CD4-positive, alpha-beta T cell (primary cell): ENCODE data around the gene PCYOX1L. TPM values are rescaled to one million over a fixed set of nuclear protein-coding genes. Genes with fewer than 3 reads are reported as not detected.

ENCODE experiments used
- ATAC-seq: fragments of 200-7000 bp; cut with Tn5 transposase; one replicate; pipeline ENCODE4 v1.10.0; 2022; ENCODE audit warnings: mild to moderate bottlenecking; ENCODE audit not compliant: poor library complexity
- CTCF ChIA-PET: fragments of 350-600 bp; sonication (Branson Sonifier 250); formaldehyde crosslinking; loops from one replicate; lab custom pipeline; 2021; ENCODE audit warnings: antibody characterized with exemption, inconsistent platforms; lab: Charles Lee
- POLR2A ChIA-PET: fragments of 350-600 bp; sonication (Branson Sonifier 250); formaldehyde crosslinking; loops from one replicate; lab custom pipeline; 2021; ENCODE audit warnings: antibody characterized with exemption, inconsistent platforms; lab: Charles Lee
- DNase-seq, 14 experiments: peaks; one replicate each; pipeline ENCODE4 v3.0.0-alpha.2; 2013 to 2020; ENCODE audit warnings: mixed read lengths in 2 of 14
- H3K27ac ChIP-seq, 2 donors: one replicate each; pipeline versions ENCODE4 v1.5.1 to v1.7.0; 2013; ENCODE audit warnings: low read length in 2 of 2, low read depth in 1 of 2, mild to moderate bottlenecking in 1 of 2
- H3K27me3 ChIP-seq, 2 experiments: 1 replicate in 1 of 2; 2 replicates in 1 of 2; pipeline versions ENCODE4 v1.6.1 to v1.7.0; 2013; ENCODE audit warnings: low read length in 2 of 2, control low read depth in 1 of 2, mild to moderate bottlenecking in 1 of 2, moderate library complexity in 1 of 2; ENCODE audit not compliant: insufficient read depth in 2 of 2, control insufficient read depth in 1 of 2
- H3K36me3 ChIP-seq: one replicate; pipeline ENCODE4 v1.6.1; 2013; ENCODE audit warnings: low read length, control low read depth; ENCODE audit not compliant: insufficient read depth
- H3K4me1 ChIP-seq: one replicate; pipeline ENCODE4 v1.6.1; 2013; ENCODE audit warnings: low read length, control low read depth; ENCODE audit not compliant: insufficient read depth
- H3K4me3 ChIP-seq: one replicate; pipeline ENCODE4 v1.5.1; 2013; ENCODE audit warnings: mild to moderate bottlenecking, low read length, moderate library complexity
- H3K9me3 ChIP-seq, 2 experiments: 1 replicate in 1 of 2; 2 replicates in 1 of 2; pipeline versions ENCODE4 v1.6.1 to v1.7.0; 2013; ENCODE audit warnings: low read length in 2 of 2, mild to moderate bottlenecking in 2 of 2, control low read depth in 1 of 2, moderate library complexity in 1 of 2; ENCODE audit not compliant: control insufficient read depth in 1 of 2, insufficient read depth in 1 of 2
- H3K27ac Mint-ChIP-seq: one replicate; pipeline ENCODE4 v1.8.0; 2020; ENCODE audit warnings: mixed read lengths
- H3K27me3 Mint-ChIP-seq: one replicate; pipeline ENCODE4 v1.8.0; 2021; ENCODE audit warnings: mixed read lengths
- H3K36me3 Mint-ChIP-seq: one replicate; pipeline ENCODE4 v1.8.0; 2021; ENCODE audit warnings: low read depth, mixed read lengths
- H3K4me1 Mint-ChIP-seq: one replicate; pipeline ENCODE4 v1.8.0; 2021; ENCODE audit warnings: low read depth, mixed read lengths
- H3K4me3 Mint-ChIP-seq: one replicate; pipeline ENCODE4 v1.8.0; 2020; ENCODE audit warnings: mild to moderate bottlenecking, mixed read lengths
- H3K9me3 Mint-ChIP-seq: one replicate; pipeline ENCODE4 v1.8.0; 2020; ENCODE audit warnings: mixed read lengths
- intact Hi-C, 2 experiments: fragments of 100-400 bp; cut with DNase I in 1 of 2; cut with micrococcal nuclease in 1 of 2; formaldehyde crosslinking; loops; one replicate each; pipeline versions ENCODE4 v1.15.1 to v1.9.0; 2023 to 2025; cut with DNase I, micrococcal nuclease
- total RNA-seq, 174 experiments: library from RNA in 2 of 174; stranded (reverse) in 2 of 174; gene quantifications; one replicate each; pipeline ENCODE4 v1.2.3 and lab custom pipeline; 2021 to 2026
- TF ChIP-seq, protein P1 (sequence below): fragments of 200-600 bp; IDR thresholded peaks from one replicate; pipeline ENCODE4 v1.8.0; 2022; ENCODE audit warnings: antibody characterized with exemption, mild to moderate bottlenecking

PCYOX1L gene
- total RNA-seq, 2 experiments from 2014 or later: 22.9 to 24.8 TPM

DNA sequence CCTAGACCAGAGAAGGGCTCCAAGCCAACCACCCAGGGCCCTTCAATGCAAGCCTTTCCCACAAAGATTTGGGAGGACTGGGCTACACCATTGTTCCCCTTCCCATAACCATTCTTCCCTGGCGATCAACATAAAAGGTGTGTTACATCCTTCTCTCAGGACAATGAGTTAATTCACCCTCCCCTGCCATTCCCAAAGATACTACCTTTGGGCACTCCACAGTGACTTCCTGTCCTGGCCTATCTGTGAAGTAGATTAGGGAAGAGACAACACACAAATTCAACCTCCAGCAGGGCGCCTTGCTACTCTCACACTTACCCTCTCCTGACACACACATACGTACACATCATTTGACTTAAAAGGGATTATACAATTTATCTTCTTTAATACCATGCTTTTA, 44.4 kb downstream of the PCYOX1L start:
- Histone ChIP-seq H3K27me3 (no peaks in the 10 kb centered on the region), H3K4me3 (no peak overlapping the region), H3K27ac (no peak overlapping the region), H3K9me3 (no peaks in the 10 kb centered on the region), H3K36me3 (no peaks in the 10 kb centered on the region), H3K4me1 (no peaks in the 10 kb centered on the region)
- intact Hi-C loops: no loop called here
- Mint-ChIP-seq H3K27me3 (no peaks in the 10 kb centered on the region), H3K9me3 (no peaks in the 10 kb centered on the region), H3K36me3 (no peaks in the 10 kb centered on the region), H3K27ac (no peak overlapping the region), H3K4me3 (no peak overlapping the region), H3K4me1 (no peaks in the 10 kb centered on the region)
- TF ChIP-seq, protein P1, sequence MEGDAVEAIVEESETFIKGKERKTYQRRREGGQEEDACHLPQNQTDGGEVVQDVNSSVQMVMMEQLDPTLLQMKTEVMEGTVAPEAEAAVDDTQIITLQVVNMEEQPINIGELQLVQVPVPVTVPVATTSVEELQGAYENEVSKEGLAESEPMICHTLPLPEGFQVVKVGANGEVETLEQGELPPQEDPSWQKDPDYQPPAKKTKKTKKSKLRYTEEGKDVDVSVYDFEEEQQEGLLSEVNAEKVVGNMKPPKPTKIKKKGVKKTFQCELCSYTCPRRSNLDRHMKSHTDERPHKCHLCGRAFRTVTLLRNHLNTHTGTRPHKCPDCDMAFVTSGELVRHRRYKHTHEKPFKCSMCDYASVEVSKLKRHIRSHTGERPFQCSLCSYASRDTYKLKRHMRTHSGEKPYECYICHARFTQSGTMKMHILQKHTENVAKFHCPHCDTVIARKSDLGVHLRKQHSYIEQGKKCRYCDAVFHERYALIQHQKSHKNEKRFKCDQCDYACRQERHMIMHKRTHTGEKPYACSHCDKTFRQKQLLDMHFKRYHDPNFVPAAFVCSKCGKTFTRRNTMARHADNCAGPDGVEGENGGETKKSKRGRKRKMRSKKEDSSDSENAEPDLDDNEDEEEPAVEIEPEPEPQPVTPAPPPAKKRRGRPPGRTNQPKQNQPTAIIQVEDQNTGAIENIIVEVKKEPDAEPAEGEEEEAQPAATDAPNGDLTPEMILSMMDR: no peak
- ChIA-PET CTCF (no interaction called here), POLR2A (no interaction called here)
- ATAC-seq (no peak), DNase-seq (no peak)

DNA sequence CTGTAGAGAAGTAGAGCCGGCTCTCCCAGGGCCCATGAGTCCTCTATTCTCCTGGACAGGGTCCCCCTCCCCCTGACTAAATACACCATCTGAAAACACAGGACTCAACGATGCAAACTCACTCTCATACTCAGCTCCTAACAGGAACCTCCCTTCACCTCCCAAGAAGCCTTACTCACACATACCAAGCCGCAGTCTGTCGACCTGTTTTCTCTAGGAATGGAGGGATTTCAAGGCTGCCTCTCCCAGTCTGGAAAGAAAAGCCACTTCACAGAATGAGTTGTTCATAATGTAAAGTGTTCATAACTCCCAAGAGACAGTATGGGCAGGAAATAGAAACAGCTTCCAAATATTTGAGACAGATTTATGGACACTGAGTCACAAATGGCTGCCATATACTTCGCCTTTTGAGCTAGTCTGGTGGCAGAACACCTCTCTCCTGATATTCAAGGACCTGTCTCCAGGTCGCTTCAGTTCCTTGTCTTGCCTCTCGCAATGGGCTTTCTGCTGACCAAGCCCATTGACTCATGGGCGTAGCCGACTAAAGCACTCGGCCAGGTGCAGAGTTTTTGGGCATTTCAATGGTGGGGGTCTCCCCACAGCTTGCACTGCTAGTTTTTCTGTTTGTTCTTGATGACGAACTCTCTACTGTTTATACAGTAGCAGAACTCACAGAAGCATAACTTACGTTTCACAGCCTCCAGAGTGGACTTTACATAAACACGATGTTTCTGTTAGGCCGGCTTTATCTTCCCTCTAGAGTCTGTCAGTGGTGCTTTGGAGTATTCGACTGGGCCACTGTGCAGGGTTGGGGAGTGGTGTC, 46.3 kb downstream of the PCYOX1L start:
- TF ChIP-seq, protein P1: no peak
- CTCF ChIA-PET: no interaction called here
- H3K36me3 Mint-ChIP-seq: no peaks in the 10 kb centered on the region
- no peaks in the 10 kb centered on the region for H3K9me3 Mint-ChIP-seq
- H3K9me3 ChIP-seq: no peaks in the 10 kb centered on the region
- H3K27me3 ChIP-seq: no peaks in the 10 kb centered on the region
- no peak overlapping the region for H3K4me3 ChIP-seq
- ATAC-seq (no peak), DNase-seq (no peak)
- no peaks in the 10 kb centered on the region for H3K36me3 ChIP-seq
- H3K27me3 Mint-ChIP-seq: no peaks in the 10 kb centered on the region
- POLR2A ChIA-PET: no interaction called here
- H3K4me1 ChIP-seq: no peaks in the 10 kb centered on the region
- H3K4me3 Mint-ChIP-seq: no peak overlapping the region
- intact Hi-C loops: no loop called here
- no peak overlapping the region for H3K27ac Mint-ChIP-seq
- H3K27ac ChIP-seq: no peak overlapping the region
- H3K4me1 Mint-ChIP-seq: no peaks in the 10 kb centered on the region

DNA sequence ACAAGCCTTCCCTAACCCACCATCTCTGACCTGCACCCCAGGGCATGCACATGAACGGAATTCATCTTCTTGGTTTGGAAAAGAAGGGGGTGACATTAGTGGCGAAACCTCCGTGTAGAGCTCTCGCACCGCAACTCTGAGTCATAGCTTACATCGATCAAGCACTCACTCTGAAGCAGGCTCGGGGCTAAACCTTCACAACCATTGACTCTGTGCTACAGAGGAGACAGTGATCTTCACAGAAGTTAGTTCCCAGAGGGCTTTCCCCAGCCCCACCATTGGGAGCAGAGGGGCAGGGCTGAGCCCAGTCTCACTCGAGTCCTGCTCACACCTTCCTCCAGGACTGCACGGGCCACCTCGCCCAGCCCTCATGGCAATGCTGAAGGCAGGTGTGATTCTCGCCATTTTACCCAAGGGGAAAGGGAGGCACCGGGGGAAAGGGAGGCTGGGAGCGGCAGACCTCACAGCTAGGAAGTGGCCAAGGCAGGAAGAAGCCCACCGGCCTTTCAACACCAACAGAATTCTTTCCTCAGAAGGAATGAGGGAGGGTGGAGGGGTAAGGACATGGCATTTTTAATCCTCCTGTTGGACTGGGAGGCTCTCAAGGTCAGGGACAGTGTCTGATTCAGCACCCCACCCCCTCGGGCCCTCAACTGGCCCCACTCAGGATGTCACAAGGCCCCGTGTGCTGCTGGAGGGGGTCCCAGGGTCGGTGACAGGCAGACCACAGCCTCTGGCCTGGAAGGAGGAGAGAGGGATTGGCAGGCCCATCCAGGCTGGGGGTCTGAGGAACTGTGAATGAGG, 47.1 kb downstream of the PCYOX1L start:
- no peaks in the 10 kb centered on the region for H3K9me3 Mint-ChIP-seq
- H3K27me3 ChIP-seq: no peaks in the 10 kb centered on the region
- TF ChIP-seq, protein P1: no peak
- no peak for ATAC-seq
- H3K36me3 ChIP-seq: no peaks in the 10 kb centered on the region
- DNase-seq: no peak
- no peak overlapping the region for H3K27ac ChIP-seq
- no peaks in the 10 kb centered on the region for H3K27me3 Mint-ChIP-seq
- H3K4me1 Mint-ChIP-seq: no peaks in the 10 kb centered on the region
- no peak overlapping the region for H3K4me3 Mint-ChIP-seq
- no peaks in the 10 kb centered on the region for H3K9me3 ChIP-seq
- intact Hi-C loops: no loop called here
- H3K4me3 ChIP-seq: no peak overlapping the region
- no peaks in the 10 kb centered on the region for H3K36me3 Mint-ChIP-seq
- ChIA-PET CTCF (no interaction called here), POLR2A (no interaction called here)
- H3K27ac Mint-ChIP-seq: no peak overlapping the region
- H3K4me1 ChIP-seq: no peaks in the 10 kb centered on the region
